Stimulated activated CD8-positive, alpha-beta memory T cell treated with anti-CD3 and anti-CD28 coated beads, Interleukin-2, amount 100 ng/mL, for 1 hour (primary cell): ENCODE data around the gene RABGAP1L.
"Not testable (repeated sequence)": the region's sequence is repeated elsewhere in the genome, so short reads cannot be mapped to it uniquely, and the experiment has no call there.

Source experiments
- DNase-seq, 2 donors: peaks; one replicate each; pipeline ENCODE4 v3.0.0-alpha.2; 2020; ENCODE audit warnings: low read depth in 2 of 2

RABGAP1L gene

GRCh38 chr1:174428739-174429138, 269.4 kb downstream of the RABGAP1L start:
- DNase-seq: no peak

GRCh38 chr1:174433451-174433850, 274.1 kb downstream of the RABGAP1L start:
- DNase-seq: no peak

GRCh38 chr1:174445351-174445750, 286.0 kb downstream of the RABGAP1L start:
- DNase-seq: no peak

- no peak for DNase-seq
Observed at GRCh38 chr1:174445817-174446216, 286.5 kb downstream of the RABGAP1L start.

GRCh38 chr1:174447866-174448530, 288.7 kb downstream of the RABGAP1L start, which contains the start of gene GPR52:
GPR52 (plus strand) TSS chr1:174447964; CDS start chr1:174448112, 148 bp downstream.
- no peak for DNase-seq

- DNase-seq: no peak
Observed at GRCh38 chr1:174448531-174448883, 289.2 kb downstream of the RABGAP1L start.

GRCh38 chr1:174448974-174449373, 289.7 kb downstream of the RABGAP1L start:
- DNase-seq: no peak

- no peak for DNase-seq
Observed at GRCh38 chr1:174451408-174451807, 292.1 kb downstream of the RABGAP1L start.

GRCh38 chr1:174465855-174466254, 306.5 kb downstream of the RABGAP1L start:
- DNase-seq: no peak

- DNase-seq: no peak
Observed at GRCh38 chr1:174466607-174467006, 307.3 kb downstream of the RABGAP1L start.

- DNase-seq: no peak
Observed at GRCh38 chr1:174469052-174469451, 309.7 kb downstream of the RABGAP1L start.

GRCh38 chr1:174469687-174470086, 310.4 kb downstream of the RABGAP1L start:
- no peak for DNase-seq

GRCh38 chr1:174479281-174479680, 320.0 kb downstream of the RABGAP1L start:
- DNase-seq: no peak

- no peak for DNase-seq
Observed at GRCh38 chr1:174480324-174480723, 321.0 kb downstream of the RABGAP1L start.

- no peak for DNase-seq
Observed at GRCh38 chr1:174491606-174492005, 332.3 kb downstream of the RABGAP1L start.

GRCh38 chr1:174497478-174497877, 338.2 kb downstream of the RABGAP1L start:
- DNase-seq: no peak

GRCh38 chr1:174516755-174517154, 357.4 kb downstream of the RABGAP1L start:
- not testable (repeated sequence) for DNase-seq

- DNase-seq: no peak
Observed at GRCh38 chr1:174519844-174520243, 360.5 kb downstream of the RABGAP1L start.

- no peak for DNase-seq
Observed at GRCh38 chr1:174531751-174532150, 372.4 kb downstream of the RABGAP1L start.

GRCh38 chr1:174534789-174535188, 375.5 kb downstream of the RABGAP1L start:
- no peak for DNase-seq

GRCh38 chr1:174535207-174535606, 375.9 kb downstream of the RABGAP1L start:
- DNase-seq: no peak

GRCh38 chr1:174543421-174543820, 384.1 kb downstream of the RABGAP1L start:
- DNase-seq: not testable (repeated sequence)

GRCh38 chr1:174550296-174550695, 391.0 kb downstream of the RABGAP1L start:
- no peak for DNase-seq

GRCh38 chr1:174556392-174556791, 397.1 kb downstream of the RABGAP1L start:
- DNase-seq: no peak
